CD8-positive, alpha-beta memory T cell (primary cell): ENCODE measurements around the gene PIEZO2. TPM values are rescaled to one million over a fixed set of nuclear protein-coding genes. Genes with fewer than 3 reads are reported as not detected.
"Not testable (repeated sequence)": the region's sequence is repeated elsewhere in the genome, so short reads cannot be mapped to it uniquely, and the experiment has no call there.

Experiments
- CTCF ChIA-PET: fragments of 350-600 bp; sonication (Branson Sonifier 250); formaldehyde crosslinking; loops from one replicate; lab custom pipeline; 2021; ENCODE audit warnings: antibody characterized with exemption; lab: Charles Lee
- POLR2A ChIA-PET: fragments of 350-600 bp; sonication (Branson Sonifier 250); formaldehyde crosslinking; loops from one replicate; lab custom pipeline; 2021; ENCODE audit warnings: antibody characterized with exemption; lab: Charles Lee
- DNase-seq, 5 donors: peaks; one replicate each; pipeline versions ENCODE4 v3.0.0 to v3.0.0-alpha.2; 2020 to 2022; ENCODE audit warnings: mixed read lengths in 1 of 5
- H3K27ac ChIP-seq: one replicate; pipeline ENCODE4 v1.7.0; 2013; ENCODE audit warnings: low read depth, mild to moderate bottlenecking, low read length, moderate library complexity
- H3K27me3 ChIP-seq: 2 replicates; pipeline ENCODE4 v1.7.0; 2013; ENCODE audit warnings: low read length, mild to moderate bottlenecking; ENCODE audit not compliant: insufficient read depth, poor library complexity, severe bottlenecking
- H3K36me3 ChIP-seq: 2 replicates; pipeline ENCODE4 v1.7.0; 2013; ENCODE audit warnings: mild to moderate bottlenecking, low read length, moderate library complexity; ENCODE audit not compliant: insufficient read depth
- H3K4me1 ChIP-seq: 2 replicates; pipeline ENCODE4 v1.7.0; 2013; ENCODE audit warnings: mild to moderate bottlenecking, low read length, moderate library complexity; ENCODE audit not compliant: insufficient read depth
- H3K4me3 ChIP-seq: 2 replicates; pipeline ENCODE4 v1.7.0; 2013; ENCODE audit warnings: mild to moderate bottlenecking, low read length
- H3K9me3 ChIP-seq: 2 replicates; pipeline ENCODE4 v1.7.0; 2013; ENCODE audit warnings: mild to moderate bottlenecking, low read length
- H3K27ac Mint-ChIP-seq, 8 donors: one replicate each; pipeline ENCODE4 v1.8.0; 2020 to 2021; ENCODE audit warnings: mixed read lengths in 8 of 8, mild to moderate bottlenecking in 6 of 8, inconsistent platforms in 3 of 8, moderate library complexity in 3 of 8
- H3K27me3 Mint-ChIP-seq, 2 donors: one replicate each; pipeline ENCODE4 v1.8.0; 2020 to 2021; ENCODE audit warnings: mixed read lengths in 2 of 2, mild to moderate bottlenecking in 1 of 2, moderate library complexity in 1 of 2
- H3K36me3 Mint-ChIP-seq, 3 donors: one replicate each; pipeline ENCODE4 v1.8.0; 2020 to 2021; ENCODE audit warnings: mixed read lengths in 3 of 3, inconsistent platforms in 1 of 3, mild to moderate bottlenecking in 1 of 3
- H3K4me1 Mint-ChIP-seq, 3 donors: one replicate each; pipeline ENCODE4 v1.8.0; 2020 to 2021; ENCODE audit warnings: mixed read lengths in 3 of 3, inconsistent platforms in 1 of 3, mild to moderate bottlenecking in 1 of 3
- H3K4me3 Mint-ChIP-seq, 7 donors: one replicate each; pipeline ENCODE4 v1.8.0; 2020 to 2021; ENCODE audit warnings: mixed read lengths in 7 of 7, mild to moderate bottlenecking in 6 of 7, moderate library complexity in 4 of 7, inconsistent platforms in 2 of 7
- H3K9me3 Mint-ChIP-seq, 5 donors: one replicate each; pipeline ENCODE4 v1.8.0; 2020 to 2022; ENCODE audit warnings: mixed read lengths in 5 of 5, mild to moderate bottlenecking in 3 of 5, moderate library complexity in 2 of 5, inconsistent platforms in 1 of 5
- polyA plus RNA-seq: library from polyadenylated mRNA; unstranded; fragments of 300-500 nt; fragmentation: Illumina TruSeq; gene quantifications from one replicate; pipeline ENCODE4 v1.2.3, GENCODE V29; 2021
- total RNA-seq, 2 experiments: library from RNA; stranded (reverse); gene quantifications; one replicate each; pipeline ENCODE4 v1.2.3, GENCODE V29; 2021

PIEZO2 gene
- total and polyA plus RNA-seq, 3 experiments from 2014 or later, result not detected

DNA sequence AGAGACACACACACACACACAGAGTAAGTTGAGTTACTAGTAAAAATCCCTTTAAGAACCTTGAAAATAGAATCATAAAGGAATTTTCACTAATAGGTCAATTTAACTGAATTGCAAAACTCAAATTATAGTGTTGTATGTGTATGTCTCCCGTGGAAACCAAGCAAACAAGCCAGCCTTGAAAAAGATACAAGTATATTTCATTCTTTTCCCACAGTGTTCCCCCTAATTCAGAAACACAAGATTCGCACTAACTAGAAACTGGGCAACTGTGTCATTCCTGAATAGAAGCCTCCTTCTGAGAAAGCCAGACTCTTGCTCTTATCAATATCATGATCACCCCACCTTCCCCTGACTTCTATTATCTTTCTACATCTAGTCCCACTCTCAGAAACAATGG is 229.5 kb downstream of the PIEZO2 start:
- CTCF ChIA-PET, result no interaction called here
- H3K36me3 Mint-ChIP-seq, result no peaks in the 10 kb centered on the region
- peaks cover 0 to 7% (median 3%) of the 10 kb centered on the region in 5 donors for H3K9me3 Mint-ChIP-seq
- Histone ChIP-seq H3K36me3 (no peaks in the 10 kb centered on the region), H3K27me3 (no peaks in the 10 kb centered on the region), H3K4me3 (no peak overlapping the region), H3K4me1 (no peaks in the 10 kb centered on the region), H3K27ac (no peak overlapping the region), H3K9me3 (no peaks in the 10 kb centered on the region)
- POLR2A ChIA-PET, result no interaction called here
- no peak overlapping the region for H3K4me3 Mint-ChIP-seq
- no peak overlapping the region for H3K27ac Mint-ChIP-seq
- peaks cover 0 to 3% of the 10 kb centered on the region in 2 donors for H3K27me3 Mint-ChIP-seq
- H3K4me1 Mint-ChIP-seq, result no peaks in the 10 kb centered on the region
- DNase-seq, result no peak

DNA sequence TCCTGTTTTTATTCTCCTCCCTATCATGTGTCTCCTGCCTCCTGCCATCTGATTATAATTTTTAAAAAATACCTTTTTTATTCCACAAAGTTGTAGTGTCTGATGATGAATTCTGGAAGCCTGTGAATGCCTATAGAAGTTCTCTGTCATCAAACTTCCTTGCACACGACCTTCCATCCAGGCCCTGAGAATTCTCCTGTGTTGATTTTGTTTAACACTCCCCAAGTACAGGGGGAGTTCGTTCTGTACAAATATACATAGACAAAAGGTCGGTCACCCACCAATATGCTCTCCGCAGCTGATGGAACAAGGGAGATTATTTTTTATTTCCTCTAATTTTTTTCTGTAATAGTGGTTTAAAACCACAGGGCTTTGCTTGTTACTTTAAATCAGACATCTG is 232.5 kb downstream of the PIEZO2 start:
- peaks cover 0 to 3% of the 10 kb centered on the region in 2 donors for H3K27me3 Mint-ChIP-seq
- no peak overlapping the region for H3K4me3 ChIP-seq
- no peaks in the 10 kb centered on the region for H3K36me3 ChIP-seq
- peaks cover 0 to 6% (median 3%) of the 10 kb centered on the region in 5 donors for H3K9me3 Mint-ChIP-seq
- no peak overlapping the region for H3K4me3 Mint-ChIP-seq
- ChIA-PET POLR2A (no interaction called here), CTCF (no interaction called here)
- H3K9me3 ChIP-seq, result no peaks in the 10 kb centered on the region
- H3K27me3 ChIP-seq, result no peaks in the 10 kb centered on the region
- H3K4me1 ChIP-seq, result no peaks in the 10 kb centered on the region
- no peak for DNase-seq
- no peak overlapping the region for H3K27ac Mint-ChIP-seq
- no peaks in the 10 kb centered on the region for H3K36me3 Mint-ChIP-seq
- no peak overlapping the region for H3K27ac ChIP-seq
- H3K4me1 Mint-ChIP-seq, result no peaks in the 10 kb centered on the region

DNA sequence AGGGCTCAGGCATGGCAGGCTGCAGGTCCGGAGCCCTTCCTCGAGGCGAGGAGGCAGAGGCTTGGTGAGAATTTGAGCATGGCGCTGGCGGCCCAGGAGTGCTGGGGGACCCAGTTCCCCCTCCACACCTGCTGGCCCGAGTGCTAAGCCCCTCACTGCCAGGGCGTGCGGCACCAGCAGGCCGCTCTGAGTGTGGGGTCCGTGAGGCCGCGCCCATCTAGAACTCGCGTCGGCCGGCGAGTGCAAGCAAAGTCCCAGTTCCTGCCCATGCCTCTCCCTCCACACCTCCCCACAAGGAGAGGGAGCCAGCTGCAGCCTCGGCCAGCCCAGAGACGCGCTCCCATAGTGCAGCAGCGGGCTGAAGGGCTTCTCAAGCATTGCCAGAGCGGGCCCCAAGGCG is 233.0 kb downstream of the PIEZO2 start:
- H3K4me1 Mint-ChIP-seq, result no peaks in the 10 kb centered on the region
- peaks cover 0 to 8% (median 3%) of the 10 kb centered on the region in 5 donors for H3K9me3 Mint-ChIP-seq
- Histone ChIP-seq H3K27ac (no peak overlapping the region), H3K9me3 (no peaks in the 10 kb centered on the region), H3K4me1 (no peaks in the 10 kb centered on the region), H3K27me3 (no peaks in the 10 kb centered on the region), H3K36me3 (no peaks in the 10 kb centered on the region), H3K4me3 (no peak overlapping the region)
- no peak overlapping the region for H3K4me3 Mint-ChIP-seq
- peaks cover 0 to 3% of the 10 kb centered on the region in 2 donors for H3K27me3 Mint-ChIP-seq
- ChIA-PET POLR2A (no interaction called here), CTCF (no interaction called here)
- H3K36me3 Mint-ChIP-seq, result no peaks in the 10 kb centered on the region
- no peak for DNase-seq
- no peak overlapping the region for H3K27ac Mint-ChIP-seq

DNA sequence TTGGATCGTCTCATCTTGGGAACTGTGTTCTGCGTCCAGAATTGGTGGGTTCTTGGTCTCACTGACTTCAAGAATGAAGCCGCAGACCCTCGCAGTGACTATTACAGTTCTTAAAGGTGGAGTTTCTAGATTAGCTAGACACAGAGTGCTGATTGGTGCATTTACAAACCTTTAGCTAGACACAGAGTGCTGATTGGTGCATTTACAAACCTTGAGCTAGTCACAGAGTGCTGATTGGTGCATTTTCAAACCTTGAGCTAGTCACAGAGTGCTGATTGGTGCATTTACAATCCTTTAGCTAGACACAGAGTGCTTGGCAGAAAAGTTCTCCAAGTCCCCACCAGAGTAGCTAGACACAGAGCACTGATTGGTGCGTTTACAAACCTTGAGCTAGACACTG is 233.6 kb downstream of the PIEZO2 start:
- DNase-seq, H3K27ac ChIP-seq, H3K9me3 ChIP-seq, H3K4me3 ChIP-seq, CTCF ChIA-PET, H3K4me3 Mint-ChIP-seq, H3K9me3 Mint-ChIP-seq, H3K4me1 Mint-ChIP-seq, POLR2A ChIA-PET, H3K27me3 ChIP-seq, H3K36me3 ChIP-seq, H3K27me3 Mint-ChIP-seq, H3K4me1 ChIP-seq, H3K36me3 Mint-ChIP-seq: not testable (repeated sequence)
- H3K27ac Mint-ChIP-seq, result peak overlapping the region in 1 of 8 donors; percentile 32

DNA sequence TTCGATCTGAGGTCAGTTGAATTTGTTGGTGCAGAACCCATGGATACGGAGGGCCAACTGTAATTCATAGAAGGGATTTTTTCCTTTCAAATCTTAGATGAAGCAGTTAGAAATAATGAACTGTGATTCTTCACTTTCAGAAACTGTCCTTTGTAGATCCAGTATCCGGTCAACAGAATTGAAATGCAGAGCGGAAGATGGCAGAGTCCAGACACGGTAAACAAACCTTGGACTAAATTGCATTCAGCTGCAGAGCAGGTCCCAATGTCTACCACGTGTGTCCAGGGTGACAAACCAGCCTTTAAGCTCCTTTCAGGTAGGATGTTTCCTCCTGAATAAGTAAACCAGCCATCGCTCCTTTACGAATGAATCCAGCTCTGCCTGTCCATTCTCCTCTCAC is 234.8 kb downstream of the PIEZO2 start:
- H3K9me3 ChIP-seq, H3K27ac ChIP-seq, CTCF ChIA-PET, H3K4me1 Mint-ChIP-seq, POLR2A ChIA-PET, H3K9me3 Mint-ChIP-seq, H3K36me3 ChIP-seq, H3K36me3 Mint-ChIP-seq, H3K4me1 ChIP-seq, H3K27me3 ChIP-seq, H3K4me3 Mint-ChIP-seq, H3K27me3 Mint-ChIP-seq, H3K4me3 ChIP-seq, DNase-seq: not testable (repeated sequence)
- peak overlapping the region in 1 of 8 donors; percentile 38 for H3K27ac Mint-ChIP-seq

DNA sequence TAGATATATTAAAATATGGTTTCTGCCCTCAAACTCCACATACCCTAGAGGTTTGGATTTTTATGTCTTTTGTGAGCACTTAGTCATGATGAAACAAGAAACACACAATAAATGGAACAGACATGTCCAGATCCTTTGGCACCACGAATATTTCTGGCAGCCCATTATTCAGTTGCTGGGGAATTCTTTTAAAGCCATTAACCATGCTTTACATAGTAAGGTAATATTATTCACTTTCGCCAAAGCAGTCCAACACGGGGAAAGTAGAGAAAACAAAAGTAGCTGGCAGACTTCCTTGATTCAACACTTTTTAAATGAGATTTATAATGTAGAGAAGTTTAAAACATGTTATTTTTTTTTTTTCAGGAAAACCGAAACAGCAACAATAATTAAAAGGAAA is 235.4 kb downstream of the PIEZO2 start:
- H3K4me3 Mint-ChIP-seq, result no peak overlapping the region
- H3K36me3 Mint-ChIP-seq, result no peaks in the 10 kb centered on the region
- H3K4me3 ChIP-seq, result no peak overlapping the region
- H3K9me3 ChIP-seq, result no peaks in the 10 kb centered on the region
- no peaks in the 10 kb centered on the region for H3K36me3 ChIP-seq
- no peak overlapping the region for H3K27ac Mint-ChIP-seq
- DNase-seq, result no peak
- peaks cover 0 to 4% (median 0%) of the 10 kb centered on the region in 5 donors for H3K9me3 Mint-ChIP-seq
- CTCF ChIA-PET, result no interaction called here
- H3K27me3 ChIP-seq, result no peaks in the 10 kb centered on the region
- H3K27me3 Mint-ChIP-seq, result peaks cover 0 to 3% of the 10 kb centered on the region in 2 donors
- POLR2A ChIA-PET, result no interaction called here
- no peak overlapping the region for H3K27ac ChIP-seq
- H3K4me1 ChIP-seq, result no peaks in the 10 kb centered on the region
- no peaks in the 10 kb centered on the region for H3K4me1 Mint-ChIP-seq

DNA sequence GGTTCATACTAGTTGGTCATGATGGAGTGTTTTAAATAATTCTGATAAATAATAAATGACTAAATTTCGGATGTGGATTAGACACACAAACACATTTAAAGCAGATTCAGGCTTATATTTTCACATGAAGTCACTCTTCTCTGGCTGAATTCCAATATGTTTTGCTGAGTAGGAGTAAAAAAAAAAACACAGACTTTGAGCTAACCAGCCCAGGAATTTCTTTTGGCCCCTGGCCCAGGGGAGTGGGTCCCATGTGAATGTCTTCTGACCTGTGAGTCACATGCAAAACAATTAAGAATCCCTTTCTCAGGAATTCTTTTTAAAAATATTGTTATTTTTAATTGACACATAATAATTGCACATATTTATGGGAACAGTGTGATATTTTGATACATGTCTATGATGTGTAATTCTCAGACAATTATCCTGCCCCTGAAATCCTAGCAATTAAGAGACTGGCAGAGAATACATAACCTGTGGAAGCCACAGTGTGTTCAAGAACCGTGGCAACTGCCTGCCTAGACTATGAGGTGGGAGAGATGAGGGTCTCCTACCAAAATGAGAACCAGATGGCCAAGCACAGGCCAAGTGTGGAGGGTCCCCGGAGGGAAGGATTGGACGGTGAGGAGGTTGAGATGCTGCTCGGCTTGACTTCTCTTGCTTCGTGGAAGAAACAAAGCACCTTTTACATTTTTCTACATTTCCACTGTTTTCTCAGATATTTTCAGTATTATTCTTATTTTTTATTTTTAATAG is 236.4 kb downstream of the PIEZO2 start:
- peaks cover 0 to 3% of the 10 kb centered on the region in 2 donors for H3K27me3 Mint-ChIP-seq
- H3K4me3 ChIP-seq, result no peak overlapping the region
- H3K27me3 ChIP-seq, result no peaks in the 10 kb centered on the region
- H3K27ac Mint-ChIP-seq, result no peak overlapping the region
- no peaks in the 10 kb centered on the region for H3K9me3 ChIP-seq
- H3K4me3 Mint-ChIP-seq, result no peak overlapping the region
- no peak for DNase-seq
- peaks cover 0 to 4% (median 0%) of the 10 kb centered on the region in 5 donors for H3K9me3 Mint-ChIP-seq
- ChIA-PET CTCF (no interaction called here), POLR2A (no interaction called here)
- no peaks in the 10 kb centered on the region for H3K36me3 Mint-ChIP-seq
- no peaks in the 10 kb centered on the region for H3K4me1 Mint-ChIP-seq
- no peak overlapping the region for H3K27ac ChIP-seq
- no peaks in the 10 kb centered on the region for H3K4me1 ChIP-seq
- H3K36me3 ChIP-seq, result no peaks in the 10 kb centered on the region

DNA sequence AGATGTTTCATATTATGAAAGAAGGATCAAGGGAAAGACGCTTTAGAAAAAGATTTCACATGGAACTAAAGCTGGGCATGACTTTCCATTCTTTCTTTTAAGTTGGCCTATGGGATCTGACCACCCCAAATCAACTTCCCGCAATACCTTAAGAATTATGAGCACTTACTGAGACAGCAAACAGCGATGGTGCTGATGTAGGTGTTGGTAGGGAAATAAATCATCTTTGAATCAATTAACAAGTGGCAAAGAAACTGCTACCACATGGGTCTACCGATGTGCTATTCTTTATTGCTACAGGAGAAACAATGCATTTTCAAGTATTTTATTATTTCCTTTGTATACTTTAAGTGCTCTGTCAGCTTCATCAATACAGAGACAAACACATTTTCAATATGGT is 239.6 kb downstream of the PIEZO2 start:
- H3K36me3 ChIP-seq, result no peaks in the 10 kb centered on the region
- POLR2A ChIA-PET, result no interaction called here
- no peak overlapping the region for H3K27ac ChIP-seq
- Mint-ChIP-seq H3K27me3 (no peaks in the 10 kb centered on the region), H3K4me3 (no peak overlapping the region), H3K27ac (no peak overlapping the region), H3K4me1 (no peaks in the 10 kb centered on the region), H3K36me3 (no peaks in the 10 kb centered on the region), H3K9me3 (peaks cover 0 to 4% (median 0%) of the 10 kb centered on the region in 5 donors)
- DNase-seq, result no peak
- H3K4me3 ChIP-seq, result no peak overlapping the region
- CTCF ChIA-PET, result interaction anchor here (0.8 kb wide), 1 partner anchor 22 kb away, joined by 3 read pairs; no protein-coding TSS in a partner anchor
- no peaks in the 10 kb centered on the region for H3K9me3 ChIP-seq
- no peaks in the 10 kb centered on the region for H3K27me3 ChIP-seq
- H3K4me1 ChIP-seq, result no peaks in the 10 kb centered on the region
